Measurements from ENCODE around the gene ZCCHC4. TPM values are rescaled to one million over a fixed set of nuclear protein-coding genes. Genes with fewer than 3 reads are reported as not detected.
"Not testable (repeated sequence)": the region's sequence is repeated elsewhere in the genome, so short reads cannot be mapped to it uniquely, and the experiment has no call there.

The ZCCHC4 gene
- total RNA-seq, 1 experiment from 2014 or later, result 9.8 TPM

- peak; percentile 43 for DNase-seq (ENCODE audit: low spot score)
Observed at GRCh38 chr4:25320773-25321172, 8.2 kb downstream of the ZCCHC4 start.

GRCh38 chr4:25321703-25322102 lies 9.1 kb downstream of the ZCCHC4 start:
- DNase-seq (ENCODE audit: low spot score), result no peak

- DNase-seq (ENCODE audit: low spot score), result not testable (repeated sequence)
Observed at GRCh38 chr4:25328463-25328862, 15.9 kb downstream of the ZCCHC4 start.

- no peak for DNase-seq (ENCODE audit: low spot score)
Observed at GRCh38 chr4:25330335-25330734, 17.8 kb downstream of the ZCCHC4 start.

GRCh38 chr4:25330905-25331808 lies 18.6 kb downstream of the ZCCHC4 start:
- no peak for DNase-seq (ENCODE audit: low spot score)

- no peak for DNase-seq (ENCODE audit: low spot score)
Observed at GRCh38 chr4:25343671-25344070, 31.1 kb downstream of the ZCCHC4 start.

- DNase-seq (ENCODE audit: low spot score), result no peak
Observed at GRCh38 chr4:25345744-25346143, 33.2 kb downstream of the ZCCHC4 start.

- DNase-seq (ENCODE audit: low spot score), result no peak
Observed at GRCh38 chr4:25346913-25347312, 34.3 kb downstream of the ZCCHC4 start.

GRCh38 chr4:25347473-25347872 lies 34.9 kb downstream of the ZCCHC4 start:
- no peak for DNase-seq (ENCODE audit: low spot score)

GRCh38 chr4:25347971-25348370 lies 35.4 kb downstream of the ZCCHC4 start:
- DNase-seq (ENCODE audit: low spot score), result no peak

- DNase-seq (ENCODE audit: low spot score), result peak; percentile 62
Observed at GRCh38 chr4:25350561-25350960, 38.0 kb downstream of the ZCCHC4 start.

GRCh38 chr4:25351777-25352416 lies 39.3 kb downstream of the ZCCHC4 start:
- DNase-seq (ENCODE audit: low spot score), result peak; percentile 78

- no peak for DNase-seq (ENCODE audit: low spot score)
Observed at GRCh38 chr4:25356068-25356467, 43.5 kb downstream of the ZCCHC4 start.

- no peak for DNase-seq (ENCODE audit: low spot score)
Observed at GRCh38 chr4:25358515-25359275, 46.1 kb downstream of the ZCCHC4 start.

- no peak for DNase-seq (ENCODE audit: low spot score)
Observed at GRCh38 chr4:25361253-25361652, 48.7 kb downstream of the ZCCHC4 start.

GRCh38 chr4:25367004-25367621 lies 54.5 kb downstream of the ZCCHC4 start:
- peak; percentile 36 for DNase-seq (ENCODE audit: low spot score)

- DNase-seq (ENCODE audit: low spot score), result no peak
Observed at GRCh38 chr4:25367877-25368276, 55.3 kb downstream of the ZCCHC4 start.

GRCh38 chr4:25368315-25368714 lies 55.7 kb downstream of the ZCCHC4 start:
- no peak for DNase-seq (ENCODE audit: low spot score)

- DNase-seq (ENCODE audit: low spot score), result no peak
Observed at GRCh38 chr4:25370242-25370641, 57.7 kb downstream of the ZCCHC4 start.

GRCh38 chr4:25372549-25372948 lies 60.0 kb downstream of the ZCCHC4 start:
- DNase-seq (ENCODE audit: low spot score), result not testable (repeated sequence)

GRCh38 chr4:25376754-25377571 lies 64.4 kb downstream of the ZCCHC4 start, which contains the start of gene ANAPC4:
TSS of gene ANAPC4 (plus strand) at chr4:25377263. CDS start at chr4:25377428, 165 bp downstream.
- peak; percentile 87 for DNase-seq (ENCODE audit: low spot score)
